ACC112 (cell line): Measurements from ENCODE around the gene DEPDC1B.

Experiments
- H2AFZ ChIP-seq: fragments of 200-600 bp; sonication (generic); one replicate; pipeline ENCODE4 v1.6.0; 2017; ENCODE audit warnings: antibody characterized with exemption, low read length; ENCODE audit not compliant: unreplicated experiment
- H3K27ac ChIP-seq: fragments of 200-600 bp; sonication (generic); 2 replicates; pipeline ENCODE4 v1.5.1; 2014; ENCODE audit warnings: low read depth, mild to moderate bottlenecking, antibody characterized with exemption, low read length, moderate library complexity
- H3K27me3 ChIP-seq: fragments of 200-600 bp; sonication (generic); 2 replicates; pipeline ENCODE4 v1.6.1; 2014; ENCODE audit warnings: mild to moderate bottlenecking, antibody characterized with exemption, low read length, moderate library complexity, mixed read lengths; ENCODE audit not compliant: insufficient read depth
- H3K36me3 ChIP-seq: fragments of 200-600 bp; sonication (generic); 2 replicates; pipeline ENCODE4 v1.6.1; 2016; ENCODE audit warnings: mild to moderate bottlenecking, antibody characterized with exemption, low read length, moderate library complexity, mixed read lengths; ENCODE audit not compliant: insufficient read depth
- H3K4me1 ChIP-seq: fragments of 200-600 bp; sonication (generic); one replicate; pipeline ENCODE4 v1.6.1; 2016; ENCODE audit warnings: low read length, mixed read lengths; ENCODE audit not compliant: insufficient read depth, unreplicated experiment, control insufficient read depth
- H3K4me3 ChIP-seq: fragments of 200-600 bp; sonication (generic); 2 replicates; pipeline ENCODE4 v1.5.1; 2014; ENCODE audit warnings: mild to moderate bottlenecking, low read depth, low read length
- H3K79me2 ChIP-seq: fragments of 200-600 bp; sonication (generic); one replicate; pipeline ENCODE4 v1.6.0; 2016; ENCODE audit warnings: low read length; ENCODE audit not compliant: control insufficient read depth, unreplicated experiment, insufficient read depth

Gene DEPDC1B

DNA sequence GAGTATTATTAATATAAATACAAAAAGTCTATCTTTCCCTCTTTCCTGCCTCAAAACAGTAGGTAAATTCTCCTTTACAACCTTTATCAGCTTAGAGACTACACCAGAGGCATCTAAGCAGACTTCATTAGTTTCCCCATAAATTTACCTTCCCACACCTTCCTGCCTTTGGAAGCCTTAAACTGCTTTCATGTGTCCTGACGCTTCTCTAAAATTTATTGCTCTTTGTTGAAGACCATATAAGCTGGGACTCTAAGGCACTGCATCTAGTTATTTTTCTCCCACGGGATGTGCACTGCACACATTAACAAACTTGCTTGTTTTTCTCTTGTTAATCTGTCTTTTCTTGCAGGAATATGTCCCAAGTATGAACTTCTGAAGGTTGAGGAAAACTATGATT lies 51.8 kb downstream of the DEPDC1B start:
- H3K27ac ChIP-seq: no peak overlapping the region
- H3K27me3 ChIP-seq: no peaks in the 10 kb centered on the region
- H2AFZ ChIP-seq: no peak overlapping the region
- no peaks in the 10 kb centered on the region for H3K36me3 ChIP-seq
- H3K4me1 ChIP-seq: peaks cover 11% of the 10 kb centered on the region
- no peak overlapping the region for H3K4me3 ChIP-seq
- H3K79me2 ChIP-seq: no peaks in the 10 kb centered on the region

DNA sequence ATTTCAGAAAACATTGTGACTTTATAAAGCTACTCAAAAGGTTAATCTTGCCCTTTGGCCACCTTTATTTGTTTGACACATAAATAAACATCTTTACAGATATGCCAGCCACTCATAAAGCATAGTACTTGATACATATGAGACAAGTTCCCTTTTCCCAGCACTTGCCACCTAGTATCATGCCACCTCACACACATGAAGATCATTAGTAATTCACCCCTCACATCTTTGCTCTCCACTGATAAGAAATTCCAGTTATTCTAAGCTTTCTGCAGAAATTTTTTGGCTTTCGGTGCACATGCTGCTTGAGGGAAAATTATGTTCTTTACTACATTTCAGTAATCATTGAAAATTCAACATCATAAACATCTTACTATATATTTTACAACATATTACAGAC lies 59.1 kb downstream of the DEPDC1B start:
- Histone ChIP-seq H2AFZ (no peak overlapping the region), H3K27me3 (no peaks in the 10 kb centered on the region), H3K4me3 (no peak overlapping the region), H3K36me3 (peaks cover 10% of the 10 kb centered on the region; the same call in 1 of the 2 replicates), H3K4me1 (no peaks in the 10 kb centered on the region), H3K27ac (no peak overlapping the region), H3K79me2 (no peaks in the 10 kb centered on the region)

DNA sequence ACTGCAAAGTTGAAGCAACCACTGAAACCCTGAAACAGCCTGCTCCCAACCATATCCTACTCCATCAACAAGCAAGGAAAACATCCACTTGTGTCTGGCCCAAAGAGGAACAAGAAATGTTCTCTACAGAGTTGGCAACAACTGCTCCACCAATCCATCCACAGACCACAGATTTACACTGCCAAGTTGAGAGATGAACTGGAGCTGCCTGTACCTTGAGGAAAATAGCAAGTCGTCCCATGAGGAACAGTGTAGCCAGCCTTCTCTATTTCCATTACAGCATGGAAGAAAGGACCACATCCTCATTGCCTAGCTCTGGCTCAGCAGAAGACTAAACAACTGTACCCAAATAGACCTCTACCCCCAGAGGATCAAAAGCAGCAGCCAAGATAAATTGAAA lies 60.4 kb downstream of the DEPDC1B start:
- H2AFZ ChIP-seq: no peak overlapping the region
- no peaks in the 10 kb centered on the region for H3K27me3 ChIP-seq
- no peaks in the 10 kb centered on the region for H3K4me1 ChIP-seq
- H3K27ac ChIP-seq: no peak overlapping the region
- H3K79me2 ChIP-seq: no peaks in the 10 kb centered on the region
- H3K36me3 ChIP-seq: peaks cover 10% of the 10 kb centered on the region; the same call in 1 of the 2 replicates
- H3K4me3 ChIP-seq: no peak overlapping the region

DNA sequence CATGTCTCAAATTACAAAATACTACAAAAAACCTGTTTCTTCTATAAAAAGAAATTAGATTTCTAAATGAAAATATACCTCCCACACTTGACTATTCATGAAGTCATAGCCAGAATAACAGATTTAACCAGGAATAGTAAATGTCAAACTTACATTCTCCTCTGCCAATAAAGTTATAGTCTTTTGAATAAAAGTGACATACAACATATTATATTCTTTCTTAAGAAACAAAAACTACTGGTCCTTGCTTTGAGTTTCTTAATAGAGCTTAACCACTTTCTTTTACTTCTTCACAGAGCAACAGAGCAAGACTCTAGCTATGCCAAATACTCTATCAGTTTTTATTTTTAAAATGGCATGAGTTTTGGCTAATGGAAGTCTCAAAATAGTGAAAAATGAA lies 61.7 kb downstream of the DEPDC1B start:
- H3K27ac ChIP-seq: no peak overlapping the region
- H3K79me2 ChIP-seq: no peaks in the 10 kb centered on the region
- H3K4me3 ChIP-seq: no peak overlapping the region
- no peaks in the 10 kb centered on the region for H3K4me1 ChIP-seq
- no peaks in the 10 kb centered on the region for H3K27me3 ChIP-seq
- peaks cover 10% of the 10 kb centered on the region; the same call in 1 of the 2 replicates for H3K36me3 ChIP-seq
- no peak overlapping the region for H2AFZ ChIP-seq

DNA sequence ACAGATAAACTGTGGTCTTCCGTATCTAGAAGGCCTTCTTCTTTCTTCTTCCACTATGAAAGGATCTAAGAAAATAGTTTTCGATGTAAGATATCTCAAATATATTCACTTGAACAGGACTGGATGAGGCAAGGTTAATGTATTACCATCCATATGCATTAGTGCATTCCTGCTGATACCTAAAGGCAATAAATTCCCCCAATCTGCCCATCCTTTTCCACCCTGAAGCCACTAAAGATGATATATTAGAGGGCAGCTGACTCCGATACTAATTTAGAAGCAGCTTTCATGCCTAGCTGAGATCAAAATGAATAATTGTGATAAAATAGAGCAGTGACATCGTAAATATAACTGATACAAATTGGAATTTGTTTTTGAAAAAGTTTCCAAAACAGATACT lies 63.3 kb downstream of the DEPDC1B start:
- Histone ChIP-seq H3K4me3 (no peak overlapping the region), H3K36me3 (peaks cover 10% of the 10 kb centered on the region; the same call in 1 of the 2 replicates), H2AFZ (no peak overlapping the region), H3K27me3 (no peaks in the 10 kb centered on the region), H3K27ac (no peak overlapping the region), H3K4me1 (no peaks in the 10 kb centered on the region), H3K79me2 (no peaks in the 10 kb centered on the region)

DNA sequence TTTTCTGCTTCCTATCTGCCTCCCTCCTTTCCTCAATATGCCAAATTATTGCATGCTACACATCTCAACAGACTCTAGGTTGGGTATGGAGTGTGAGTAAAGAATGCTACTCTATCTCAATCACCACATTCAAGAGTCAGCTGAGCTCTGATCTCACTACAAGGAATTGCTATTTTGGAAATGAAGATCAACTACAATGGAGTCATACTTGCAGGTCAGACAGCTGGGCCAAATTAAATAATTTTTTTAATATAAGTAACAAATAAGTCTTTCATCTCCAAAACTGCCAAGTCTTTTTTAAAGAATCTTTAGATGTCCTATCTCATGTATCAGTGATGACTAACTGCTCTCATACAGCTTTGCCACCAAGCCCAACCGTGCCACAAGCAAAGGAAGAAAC lies 64.0 kb downstream of the DEPDC1B start:
- H3K4me3 ChIP-seq: no peak overlapping the region
- H3K79me2 ChIP-seq: no peaks in the 10 kb centered on the region
- no peaks in the 10 kb centered on the region for H3K27me3 ChIP-seq
- no peak overlapping the region for H2AFZ ChIP-seq
- no peak overlapping the region for H3K27ac ChIP-seq
- H3K4me1 ChIP-seq: no peaks in the 10 kb centered on the region
- peaks cover 10% of the 10 kb centered on the region; the same call in 1 of the 2 replicates for H3K36me3 ChIP-seq

DNA sequence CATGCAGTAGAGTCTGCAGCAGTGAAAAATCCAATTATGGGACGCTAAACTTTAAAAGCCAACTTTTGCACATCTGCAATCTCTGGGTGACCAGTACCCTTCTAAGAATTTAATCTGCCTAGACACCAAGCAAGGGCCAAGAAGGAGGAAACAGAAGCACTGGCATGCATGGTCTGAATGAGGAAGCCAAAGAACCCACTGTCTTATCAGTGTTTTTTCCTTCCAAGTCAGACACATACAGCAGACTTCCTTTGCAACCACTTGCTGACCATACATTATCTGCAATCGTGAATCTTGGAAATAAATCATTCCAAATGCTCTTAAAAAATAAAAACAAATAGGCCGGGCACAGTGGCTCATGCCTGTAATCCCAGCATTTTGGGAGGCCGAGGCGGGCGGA lies 65.9 kb downstream of the DEPDC1B start:
- Histone ChIP-seq H3K4me1 (no peaks in the 10 kb centered on the region), H3K79me2 (no peaks in the 10 kb centered on the region), H3K27me3 (no peaks in the 10 kb centered on the region), H3K27ac (no peak overlapping the region), H3K36me3 (peaks cover 14% of the 10 kb centered on the region), H3K4me3 (no peak overlapping the region), H2AFZ (no peak overlapping the region)

DNA sequence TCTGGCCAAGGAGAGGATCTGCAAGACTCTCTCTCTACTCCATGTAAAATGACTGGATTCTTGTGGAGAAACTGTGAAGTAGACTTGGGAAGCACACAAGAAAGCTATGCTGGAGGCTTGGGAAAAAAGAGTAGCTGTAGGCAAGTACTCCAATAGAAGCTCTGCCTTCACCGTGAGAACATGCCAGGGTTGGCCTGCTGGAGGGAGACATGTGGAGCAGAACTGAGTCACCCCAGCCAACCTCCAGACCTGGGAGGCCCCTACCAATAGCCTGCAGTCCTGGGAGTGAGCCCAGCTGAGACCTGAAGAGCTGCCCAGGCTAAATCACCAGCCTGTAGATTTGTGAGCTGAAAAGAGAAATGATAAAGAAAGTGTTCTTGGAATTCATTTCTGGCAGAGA lies 66.6 kb downstream of the DEPDC1B start:
- Histone ChIP-seq H3K27me3 (no peaks in the 10 kb centered on the region), H3K79me2 (no peaks in the 10 kb centered on the region), H2AFZ (no peak overlapping the region), H3K36me3 (peaks cover 13% of the 10 kb centered on the region), H3K27ac (no peak overlapping the region), H3K4me3 (no peak overlapping the region), H3K4me1 (no peaks in the 10 kb centered on the region)

DNA sequence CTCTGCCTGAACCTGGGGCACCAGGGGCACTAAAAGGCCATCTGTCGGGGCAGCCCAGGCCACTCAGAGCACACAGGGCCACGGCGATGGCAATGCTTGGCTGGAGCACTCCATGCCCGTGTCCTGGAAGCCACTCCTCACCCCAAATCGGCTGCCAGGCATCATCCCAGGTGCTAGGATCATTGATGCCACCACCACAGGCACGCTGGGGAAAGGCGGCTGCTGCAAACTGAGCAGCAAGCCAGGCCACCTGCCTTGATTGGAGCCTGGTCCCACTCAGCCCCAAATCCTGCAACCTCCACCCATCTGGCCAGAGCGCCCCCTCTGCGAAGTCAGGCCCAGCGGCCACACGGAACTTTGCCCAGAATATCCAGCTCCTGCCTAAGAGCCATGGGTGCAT lies 67.8 kb downstream of the DEPDC1B start:
- Histone ChIP-seq H2AFZ (no peak overlapping the region), H3K4me1 (no peaks in the 10 kb centered on the region), H3K27me3 (no peaks in the 10 kb centered on the region), H3K4me3 (no peak overlapping the region), H3K27ac (no peak overlapping the region), H3K79me2 (no peaks in the 10 kb centered on the region), H3K36me3 (peaks cover 4% of the 10 kb centered on the region; the same call in 1 of the 2 replicates)

DNA sequence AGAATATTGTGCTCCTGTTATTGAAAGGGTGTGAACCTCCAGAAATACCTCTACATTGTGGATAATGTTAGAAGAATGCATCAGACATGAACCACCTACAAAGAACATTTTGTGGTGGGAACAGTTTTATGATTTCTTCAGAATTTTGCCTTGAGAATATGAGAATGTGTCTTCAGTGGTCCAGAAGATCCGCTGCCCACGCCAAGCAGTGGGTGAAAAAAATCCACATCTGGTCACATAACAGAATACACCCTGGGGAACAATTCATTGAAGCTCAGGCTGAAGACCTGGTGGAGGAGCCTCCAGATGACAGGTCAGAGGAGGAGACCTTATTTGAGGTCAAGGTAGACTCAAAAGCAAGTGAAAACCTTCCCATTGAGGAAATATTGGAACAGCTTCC lies 69.1 kb downstream of the DEPDC1B start:
- no peaks in the 10 kb centered on the region for H3K27me3 ChIP-seq
- H3K4me1 ChIP-seq: no peaks in the 10 kb centered on the region
- H3K4me3 ChIP-seq: no peak overlapping the region
- no peak overlapping the region for H3K27ac ChIP-seq
- H3K79me2 ChIP-seq: no peaks in the 10 kb centered on the region
- H2AFZ ChIP-seq: no peak overlapping the region
- peaks cover 4% of the 10 kb centered on the region; the same call in 1 of the 2 replicates for H3K36me3 ChIP-seq

DNA sequence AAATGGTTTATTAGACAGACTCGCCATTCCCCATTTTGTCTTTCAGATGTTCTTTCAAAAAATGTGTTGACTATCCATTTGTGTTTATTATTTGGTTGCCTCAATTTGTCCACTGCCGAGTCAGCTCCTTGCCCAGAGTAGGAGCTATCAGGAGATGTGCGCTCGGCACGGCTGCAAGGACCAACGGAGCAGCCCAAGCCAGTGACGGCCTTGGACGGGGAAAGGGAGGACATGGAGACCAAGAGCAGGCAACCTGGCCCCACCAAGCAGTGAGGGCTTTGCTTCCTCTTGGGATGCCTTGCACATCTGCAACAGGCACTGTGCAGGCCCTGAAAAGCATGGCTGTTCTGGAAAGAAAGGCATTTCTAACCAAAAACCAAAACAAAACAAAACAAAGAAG lies 69.8 kb downstream of the DEPDC1B start:
- no peak overlapping the region for H3K27ac ChIP-seq
- no peak overlapping the region for H2AFZ ChIP-seq
- peaks cover 4% of the 10 kb centered on the region; the same call in 1 of the 2 replicates for H3K36me3 ChIP-seq
- no peak overlapping the region for H3K4me3 ChIP-seq
- no peaks in the 10 kb centered on the region for H3K27me3 ChIP-seq
- H3K79me2 ChIP-seq: no peaks in the 10 kb centered on the region
- no peaks in the 10 kb centered on the region for H3K4me1 ChIP-seq
